B cell (primary cell): ENCODE measurements around the gene VAMP8. TPM values are rescaled to one million over a fixed set of nuclear protein-coding genes. Genes with fewer than 3 reads are reported as not detected.

Experiments used
- ATAC-seq: fragments of 200-7000 bp; cut with Tn5 transposase; one replicate; pipeline ENCODE4 v1.10.0; 2021; ENCODE audit warnings: low read depth, mild to moderate bottlenecking, moderate number of reproducible peaks, moderate library complexity
- CTCF ChIA-PET: fragments of 350-600 bp; sonication (Branson Sonifier 250); formaldehyde crosslinking; loops from one replicate; lab custom pipeline; 2021; ENCODE audit warnings: antibody characterized with exemption, inconsistent platforms; lab: Charles Lee
- POLR2A ChIA-PET: fragments of 350-600 bp; sonication (Branson Sonifier 250); formaldehyde crosslinking; loops from one replicate; lab custom pipeline; 2021; ENCODE audit warnings: antibody characterized with exemption; lab: Charles Lee
- DNase-seq: peaks from one replicate; pipeline ENCODE4 v3.0.0; 2013
- H2AFZ ChIP-seq: 2 replicates; pipeline ENCODE4 v1.6.1; 2012; ENCODE audit warnings: mild to moderate bottlenecking, low read depth, low read length; ENCODE audit not compliant: insufficient read depth, poor library complexity, severe bottlenecking
- H3K27ac ChIP-seq, 2 donors: 1 replicate in 1 of 2; 2 replicates in 1 of 2; pipeline ENCODE4 v1.5.1; 2012 to 2013; ENCODE audit warnings: low read length in 2 of 2, mild to moderate bottlenecking in 2 of 2, moderate library complexity in 1 of 2
- H3K27me3 ChIP-seq, 4 experiments: fragments of 200-600 bp in 1 of 4; sonication (generic) in 1 of 4; replicated peaks in 1 of 4; 1 replicate in 2 of 4; 2 replicates in 2 of 4; pipeline versions ENCODE4 v1.6.1 to v1.7.0; 2013 to 2016; ENCODE audit warnings: low read length in 3 of 4, mild to moderate bottlenecking in 2 of 4, mixed read lengths in 1 of 4, moderate library complexity in 1 of 4; ENCODE audit not compliant: insufficient read depth in 4 of 4, control insufficient read depth in 3 of 4; ENCODE audit errors: control extremely low read depth in 1 of 4
- H3K36me3 ChIP-seq, 2 experiments: replicated peaks in 1 of 2; 1 replicate in 1 of 2; 2 replicates in 1 of 2; pipeline versions ENCODE4 v1.6.1 to v1.7.1; 2013; ENCODE audit warnings: low read length in 1 of 2; ENCODE audit not compliant: insufficient read depth in 2 of 2, control insufficient read depth in 1 of 2; ENCODE audit errors: control extremely low read depth in 1 of 2, extremely low read depth in 1 of 2
- H3K4me1 ChIP-seq, 2 donors: fragments of 200-600 bp in 1 of 2; sonication (generic) in 1 of 2; 1 replicate in 1 of 2; 2 replicates in 1 of 2; pipeline versions ENCODE4 v1.5.1 to v1.6.1; 2013 to 2017; ENCODE audit warnings: low read length in 2 of 2; ENCODE audit not compliant: control insufficient read depth in 2 of 2, insufficient read depth in 2 of 2
- H3K4me2 ChIP-seq: replicated peaks from 2 replicates; pipeline ENCODE3; 2012; ENCODE audit warnings: mild to moderate bottlenecking, low read depth, low read length; ENCODE audit not compliant: poor library complexity, severe bottlenecking
- H3K4me3 ChIP-seq, 5 experiments: fragments of 200-600 bp in 1 of 5; sonication (generic) in 1 of 5; 1 replicate in 3 of 5; 2 replicates in 2 of 5; pipeline versions ENCODE4 v1.5.1 to v1.7.0; 2011 to 2016; ENCODE audit warnings: low read length in 4 of 5, mild to moderate bottlenecking in 4 of 5, low read depth in 2 of 5, control low read depth in 1 of 5, moderate library complexity in 1 of 5; ENCODE audit not compliant: insufficient read depth in 1 of 5; ENCODE audit errors: control extremely low read depth in 1 of 5, extremely low read depth in 1 of 5
- H3K79me2 ChIP-seq: fragments of 200-600 bp; sonication (generic); one replicate; pipeline ENCODE4 v1.6.0; 2016; ENCODE audit warnings: low read length; ENCODE audit not compliant: control insufficient read depth, insufficient read depth
- H3K9ac ChIP-seq: fragments of 200-600 bp; sonication (generic); 2 replicates; pipeline ENCODE4 v1.6.1; 2017; ENCODE audit warnings: mild to moderate bottlenecking, low read length, moderate library complexity
- H3K9me3 ChIP-seq, 3 donors: one replicate each; pipeline versions ENCODE4 v1.6.1 to v1.7.1; 2013; ENCODE audit warnings: low read length in 2 of 3; ENCODE audit not compliant: control insufficient read depth in 2 of 3, insufficient read depth in 1 of 3; ENCODE audit errors: control extremely low read depth in 1 of 3
- H4K20me1 ChIP-seq: 2 replicates; pipeline ENCODE4 v1.6.0; 2012; ENCODE audit warnings: mild to moderate bottlenecking, low read length; ENCODE audit not compliant: insufficient read depth, control insufficient read depth, poor library complexity, severe bottlenecking
- H3K27ac Mint-ChIP-seq: one replicate; pipeline ENCODE4 v1.8.0; 2021; ENCODE audit warnings: mixed read lengths
- H3K27me3 Mint-ChIP-seq: one replicate; pipeline ENCODE4 v1.8.0; 2021; ENCODE audit warnings: mixed read lengths
- H3K4me1 Mint-ChIP-seq: one replicate; pipeline ENCODE4 v1.8.0; 2021; ENCODE audit warnings: mixed read lengths
- H3K4me3 Mint-ChIP-seq: one replicate; pipeline ENCODE4 v1.8.0; 2021; ENCODE audit warnings: mixed read lengths
- H3K9me3 Mint-ChIP-seq: one replicate; pipeline ENCODE4 v1.8.0; 2022; ENCODE audit warnings: mixed read lengths; ENCODE audit not compliant: insufficient read depth
- EZH2 ChIP-seq: IDR thresholded peaks from 2 replicates; pipeline ENCODE4 v1.6.1; 2012; ENCODE audit warnings: borderline replicate concordance, low read depth, mild to moderate bottlenecking, moderate library complexity, low read length; ENCODE audit not compliant: insufficient read depth, poor library complexity, severe bottlenecking
- WGBS: methylation state at CpG from one replicate; pipeline ENCODE4 v1.1.5; 2013; ENCODE audit warnings: missing lambda C conversion rate; ENCODE audit not compliant: insufficient coverage; 5-methylcytosine and 5-hydroxymethylcytosine counted together
- intact Hi-C: fragments of 100-400 bp; cut with micrococcal nuclease; formaldehyde crosslinking; loops from one replicate; pipeline ENCODE4 v1.10.0; 2022
- polyA plus RNA-seq: library from polyadenylated mRNA; depleted of rRNA; stranded (reverse); fragments of >200 nt; gene quantifications from 2 replicates; pipeline ENCODE4 v1.2.3, GENCODE V29; 2012
- total RNA-seq, 2 donors: library from RNA; stranded (reverse); fragments of 120-200 nt in 1 of 2; gene quantifications; 1 replicate in 1 of 2; 2 replicates in 1 of 2; pipeline versions ENCODE4 v1.2.3 to v1.2.4, GENCODE V29; 2013 to 2022
- TF ChIP-seq, protein P1 (sequence below): fragments of 200-600 bp; IDR thresholded peaks from one replicate; pipeline ENCODE4 v1.8.0; 2022; ENCODE audit warnings: antibody characterized with exemption, mild to moderate bottlenecking

VAMP8 gene
- total and polyA plus RNA-seq, 2 donors (not counting 1 experiment from before 2014, with no cell fraction given), result 68.7 to 73.8 TPM

DNA sequence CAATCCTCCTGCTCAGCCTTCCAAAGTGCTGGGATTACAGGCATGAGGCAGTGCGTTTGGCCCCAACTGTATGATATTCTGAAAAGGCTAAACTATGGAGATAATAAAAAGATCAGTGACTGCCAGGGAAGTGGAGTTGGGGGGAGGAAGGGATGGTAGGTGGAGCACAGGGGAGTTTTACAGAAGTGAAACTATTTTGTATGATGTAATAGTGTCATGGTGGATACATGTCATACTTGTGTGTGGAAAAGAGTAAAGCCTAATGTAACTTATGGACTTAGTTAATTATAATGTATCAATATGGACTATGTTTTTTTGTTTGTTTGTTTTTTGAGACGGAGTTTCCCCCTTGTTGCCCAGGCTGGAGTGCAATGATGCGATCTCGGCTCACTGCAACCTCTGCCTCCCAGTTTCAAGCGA lies 13.2 kb upstream of the VAMP8 start:
- Mint-ChIP-seq H3K9me3 (no peaks in the 10 kb centered on the region), H3K27me3 (no peaks in the 10 kb centered on the region), H3K27ac (peak overlapping the region; percentile 33), H3K4me1 (peaks cover 30% of the 10 kb centered on the region), H3K4me3 (peak overlapping the region; percentile 20)
- H3K79me2 ChIP-seq, result peaks cover 28% of the 10 kb centered on the region
- H3K4me3 ChIP-seq, result no peak overlapping the region
- peak overlapping the region; percentile 41 for H3K4me2 ChIP-seq
- ChIA-PET CTCF (interaction anchor here (1.5 kb wide), 1 partner anchor 37 kb away, joined by 3 read pairs; no protein-coding TSS in a partner anchor), POLR2A (interaction anchor here (1.0 kb wide), 1 partner anchor 39 kb away, joined by 4 read pairs; the partner anchor contains the start of gene TMEM150A)
- no peaks in the 10 kb centered on the region for H3K27me3 ChIP-seq
- H3K4me1 ChIP-seq, result peaks cover 20 to 28% of the 10 kb centered on the region in 2 donors
- H3K27ac ChIP-seq, result no peak overlapping the region
- 91% methylated on average over 1 of the region's 5 CpGs for WGBS
- TF ChIP-seq, protein P1, sequence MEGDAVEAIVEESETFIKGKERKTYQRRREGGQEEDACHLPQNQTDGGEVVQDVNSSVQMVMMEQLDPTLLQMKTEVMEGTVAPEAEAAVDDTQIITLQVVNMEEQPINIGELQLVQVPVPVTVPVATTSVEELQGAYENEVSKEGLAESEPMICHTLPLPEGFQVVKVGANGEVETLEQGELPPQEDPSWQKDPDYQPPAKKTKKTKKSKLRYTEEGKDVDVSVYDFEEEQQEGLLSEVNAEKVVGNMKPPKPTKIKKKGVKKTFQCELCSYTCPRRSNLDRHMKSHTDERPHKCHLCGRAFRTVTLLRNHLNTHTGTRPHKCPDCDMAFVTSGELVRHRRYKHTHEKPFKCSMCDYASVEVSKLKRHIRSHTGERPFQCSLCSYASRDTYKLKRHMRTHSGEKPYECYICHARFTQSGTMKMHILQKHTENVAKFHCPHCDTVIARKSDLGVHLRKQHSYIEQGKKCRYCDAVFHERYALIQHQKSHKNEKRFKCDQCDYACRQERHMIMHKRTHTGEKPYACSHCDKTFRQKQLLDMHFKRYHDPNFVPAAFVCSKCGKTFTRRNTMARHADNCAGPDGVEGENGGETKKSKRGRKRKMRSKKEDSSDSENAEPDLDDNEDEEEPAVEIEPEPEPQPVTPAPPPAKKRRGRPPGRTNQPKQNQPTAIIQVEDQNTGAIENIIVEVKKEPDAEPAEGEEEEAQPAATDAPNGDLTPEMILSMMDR, result no peak
- TF ChIP-seq EZH2, result no peak
- DNase-seq (peak; percentile 75), ATAC-seq (peak; percentile 16)
- no peak overlapping the region for H3K9ac ChIP-seq
- H2AFZ ChIP-seq, result no peak overlapping the region
- intact Hi-C loops, result no loop called here
- no peaks in the 10 kb centered on the region for H3K9me3 ChIP-seq
- H4K20me1 ChIP-seq, result no peaks in the 10 kb centered on the region
- peaks cover 0 to under 1% of the 10 kb centered on the region in 2 experiments for H3K36me3 ChIP-seq

DNA sequence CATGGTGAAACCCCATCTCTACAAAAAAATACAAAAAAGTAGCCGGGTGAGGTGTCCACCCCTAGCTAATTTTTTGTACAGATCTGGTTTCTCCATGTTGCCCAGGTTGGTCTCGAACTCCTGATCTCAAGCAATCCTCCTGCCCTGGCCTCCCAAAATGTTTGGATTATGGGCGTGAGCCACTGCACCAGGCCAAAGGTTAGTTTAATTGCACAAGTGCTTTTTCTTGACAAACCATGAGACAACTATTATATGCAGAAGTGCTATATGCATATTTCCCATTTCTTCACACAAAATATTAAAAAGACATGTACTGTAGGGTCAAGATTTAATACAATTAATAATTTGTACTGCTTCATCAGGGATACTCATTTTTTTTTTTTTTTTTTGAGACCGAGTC lies 11.1 kb upstream of the VAMP8 start:
- peaks cover 8% of the 10 kb centered on the region for H3K79me2 ChIP-seq
- H3K9me3 ChIP-seq, result no peaks in the 10 kb centered on the region
- H3K4me1 ChIP-seq, result peaks cover 13 to 16% of the 10 kb centered on the region in 2 donors
- peaks cover 0 to 3% (median 0%) of the 10 kb centered on the region in 4 experiments for H3K27me3 ChIP-seq
- H3K9me3 Mint-ChIP-seq, result no peaks in the 10 kb centered on the region
- H3K4me3 Mint-ChIP-seq, result no peak overlapping the region
- no peak overlapping the region for H3K4me3 ChIP-seq
- DNase-seq, result no peak
- no peak overlapping the region for H2AFZ ChIP-seq
- H4K20me1 ChIP-seq, result no peaks in the 10 kb centered on the region
- 89% methylated on average over 2 of the region's 4 CpGs for WGBS
- no peak overlapping the region for H3K27ac Mint-ChIP-seq
- no peak for ATAC-seq
- H3K9ac ChIP-seq, result no peak overlapping the region
- TF ChIP-seq, protein P1, result no peak
- no peak for TF ChIP-seq EZH2
- H3K4me1 Mint-ChIP-seq, result peaks cover 16% of the 10 kb centered on the region
- intact Hi-C loops, result no loop called here
- ChIA-PET POLR2A (no interaction called here), CTCF (no interaction called here)
- H3K27me3 Mint-ChIP-seq, result peaks cover 6% of the 10 kb centered on the region
- H3K27ac ChIP-seq, result no peak overlapping the region
- H3K36me3 ChIP-seq, result no peaks in the 10 kb centered on the region
- no peak overlapping the region for H3K4me2 ChIP-seq
